SK-N-MC (cell line): ENCODE results near the gene SV2C.

Source experiments
- DNase-seq: peaks from one replicate; pipeline ENCODE4 v3.0.0-alpha.2; 2011; ENCODE audit warnings: low read depth, low spot score
- H3K27ac ChIP-seq: fragments of 200-600 bp; sonication (generic); 2 replicates; pipeline ENCODE4 v1.5.1; 2016; ENCODE audit warnings: mixed run types
- H3K36me3 ChIP-seq: fragments of 200-600 bp; sonication (generic); 2 replicates; pipeline ENCODE4 v1.6.1; 2017; ENCODE audit warnings: antibody characterized with exemption, low read length, mixed read lengths; ENCODE audit not compliant: insufficient read depth
- H3K4me3 ChIP-seq: fragments of 200-600 bp; sonication (generic); 2 replicates; pipeline ENCODE4 v1.5.1; 2016
- H3K9ac ChIP-seq: fragments of 200-600 bp; sonication (generic); 2 replicates; pipeline ENCODE4 v1.8.0; 2017; ENCODE audit warnings: mixed run types, mixed read lengths; ENCODE audit not compliant: insufficient read length
- H3K9me3 ChIP-seq: fragments of 200-600 bp; sonication (generic); 2 replicates; pipeline ENCODE4 v1.6.1; 2017; ENCODE audit warnings: low read depth, mild to moderate bottlenecking, antibody characterized with exemption, low read length, moderate library complexity, mixed read lengths
- EZH2 ChIP-seq: fragments of 200-600 bp; sonication (generic); IDR thresholded peaks from one replicate; pipeline ENCODE4 v1.6.1; 2017; ENCODE audit warnings: antibody characterized with exemption
- FOXP2 ChIP-seq: optimal IDR thresholded peaks from 2 replicates; pipeline ENCODE3; 2011; ENCODE audit warnings: mild to moderate bottlenecking, moderate library complexity; ENCODE audit not compliant: insufficient read depth; ENCODE audit errors: extremely low read length, control extremely low read depth
- POLR2AphosphoS5 ChIP-seq: IDR thresholded peaks from 2 replicates; pipeline ENCODE4 v1.6.1; 2012; ENCODE audit warnings: mild to moderate bottlenecking, low read depth, low read length, borderline replicate concordance

The SV2C gene

GRCh38 chr5:76125888-76126287, 42.7 kb downstream of the SV2C start:
- no peak overlapping the region for H3K4me3 ChIP-seq
- no peak for TF ChIP-seq EZH2
- TF ChIP-seq FOXP2: no peak
- no peak for TF ChIP-seq POLR2AphosphoS5
- DNase-seq: no peak
- no peak overlapping the region for H3K9ac ChIP-seq
- H3K9me3 ChIP-seq: peaks cover 2% of the 10 kb centered on the region; the same call in 1 of the 2 replicates
- H3K36me3 ChIP-seq: no peaks in the 10 kb centered on the region
- no peak overlapping the region for H3K27ac ChIP-seq

- TF ChIP-seq FOXP2 (no peak), EZH2 (no peak), POLR2AphosphoS5 (no peak)
- Histone ChIP-seq H3K4me3 (no peak overlapping the region), H3K36me3 (no peaks in the 10 kb centered on the region), H3K9ac (no peak overlapping the region), H3K9me3 (no peaks in the 10 kb centered on the region), H3K27ac (no peak overlapping the region)
- no peak for DNase-seq
Measured at GRCh38 chr5:76134003-76134402, 50.8 kb downstream of the SV2C start.

GRCh38 chr5:76134646-76135045, 51.5 kb downstream of the SV2C start:
- no peaks in the 10 kb centered on the region for H3K36me3 ChIP-seq
- no peak overlapping the region for H3K9ac ChIP-seq
- no peak for TF ChIP-seq POLR2AphosphoS5
- no peak for TF ChIP-seq EZH2
- TF ChIP-seq FOXP2: no peak
- no peak overlapping the region for H3K27ac ChIP-seq
- H3K9me3 ChIP-seq: no peaks in the 10 kb centered on the region
- no peak for DNase-seq
- H3K4me3 ChIP-seq: no peak overlapping the region

- Histone ChIP-seq H3K9me3 (no peaks in the 10 kb centered on the region), H3K4me3 (no peak overlapping the region), H3K27ac (no peak overlapping the region), H3K36me3 (no peaks in the 10 kb centered on the region), H3K9ac (no peak overlapping the region)
- TF ChIP-seq POLR2AphosphoS5: no peak
- no peak for TF ChIP-seq EZH2
- no peak for TF ChIP-seq FOXP2
- no peak for DNase-seq
Measured at GRCh38 chr5:76137887-76138542, 54.8 kb downstream of the SV2C start.

- H3K9ac ChIP-seq: no peak overlapping the region
- TF ChIP-seq FOXP2 (no peak), EZH2 (no peak), POLR2AphosphoS5 (no peak)
- no peaks in the 10 kb centered on the region for H3K36me3 ChIP-seq
- H3K4me3 ChIP-seq: no peak overlapping the region
- no peak overlapping the region for H3K27ac ChIP-seq
- no peaks in the 10 kb centered on the region for H3K9me3 ChIP-seq
- no peak for DNase-seq
Measured at GRCh38 chr5:76143884-76144283, 60.7 kb downstream of the SV2C start.

- DNase-seq: no peak
- no peak for TF ChIP-seq POLR2AphosphoS5
- TF ChIP-seq FOXP2: no peak
- TF ChIP-seq EZH2: no peak
- no peaks in the 10 kb centered on the region for H3K9me3 ChIP-seq
- no peak overlapping the region for H3K9ac ChIP-seq
- no peak overlapping the region for H3K4me3 ChIP-seq
- H3K36me3 ChIP-seq: no peaks in the 10 kb centered on the region
- H3K27ac ChIP-seq: no peak overlapping the region
Measured at GRCh38 chr5:76144513-76145274, 61.5 kb downstream of the SV2C start.

- Histone ChIP-seq H3K27ac (no peak overlapping the region), H3K9me3 (no peaks in the 10 kb centered on the region), H3K9ac (no peak overlapping the region), H3K36me3 (no peaks in the 10 kb centered on the region), H3K4me3 (no peak overlapping the region)
- TF ChIP-seq POLR2AphosphoS5 (no peak), FOXP2 (no peak), EZH2 (no peak)
- no peak for DNase-seq
Measured at GRCh38 chr5:76145945-76146344, 62.8 kb downstream of the SV2C start.

GRCh38 chr5:76149636-76150035, 66.5 kb downstream of the SV2C start:
- TF ChIP-seq POLR2AphosphoS5 (no peak), FOXP2 (no peak), EZH2 (no peak)

More at GRCh38 chr5:76149636-76150035, 66.5 kb downstream of the SV2C start:
- no peak for DNase-seq
- Histone ChIP-seq H3K36me3 (no peaks in the 10 kb centered on the region), H3K27ac (peak overlapping the region; percentile 78), H3K9me3 (no peaks in the 10 kb centered on the region), H3K4me3 (peak overlapping the region; percentile 24; the same call in 1 of the 2 replicates), H3K9ac (no peak overlapping the region)
